HEK293 (cell line): ENCODE measurements around the gene INPP5A.

Experiments used
- CTCF ChIP-seq: fragments of 450-650 bp; formaldehyde crosslinking; IDR thresholded peaks from 2 replicates; pipeline ENCODE4 v1.5.1; 2016; ENCODE audit warnings: missing biosample characterization, missing genetic modification characterization
- ZNF274 ChIP-seq, 2 experiments: fragments of 200-500 bp in 1 of 2; fragments of 450-650 bp in 1 of 2; sonication (Bioruptor generic) in 1 of 2; formaldehyde crosslinking in 1 of 2; IDR thresholded peaks; 2 replicates each; pipeline versions ENCODE4 v1.5.1 to v1.6.1; 2014 to 2016; ENCODE audit warnings: borderline replicate concordance in 1 of 2, inconsistent platforms in 1 of 2, low read length in 1 of 2, missing biosample characterization in 1 of 2, missing genetic modification characterization in 1 of 2
- ZNF837 ChIP-seq: fragments of 450-650 bp; formaldehyde crosslinking; IDR thresholded peaks from 2 replicates; pipeline ENCODE4 v1.5.1; 2016; ENCODE audit warnings: missing biosample characterization, missing genetic modification characterization

DNA sequence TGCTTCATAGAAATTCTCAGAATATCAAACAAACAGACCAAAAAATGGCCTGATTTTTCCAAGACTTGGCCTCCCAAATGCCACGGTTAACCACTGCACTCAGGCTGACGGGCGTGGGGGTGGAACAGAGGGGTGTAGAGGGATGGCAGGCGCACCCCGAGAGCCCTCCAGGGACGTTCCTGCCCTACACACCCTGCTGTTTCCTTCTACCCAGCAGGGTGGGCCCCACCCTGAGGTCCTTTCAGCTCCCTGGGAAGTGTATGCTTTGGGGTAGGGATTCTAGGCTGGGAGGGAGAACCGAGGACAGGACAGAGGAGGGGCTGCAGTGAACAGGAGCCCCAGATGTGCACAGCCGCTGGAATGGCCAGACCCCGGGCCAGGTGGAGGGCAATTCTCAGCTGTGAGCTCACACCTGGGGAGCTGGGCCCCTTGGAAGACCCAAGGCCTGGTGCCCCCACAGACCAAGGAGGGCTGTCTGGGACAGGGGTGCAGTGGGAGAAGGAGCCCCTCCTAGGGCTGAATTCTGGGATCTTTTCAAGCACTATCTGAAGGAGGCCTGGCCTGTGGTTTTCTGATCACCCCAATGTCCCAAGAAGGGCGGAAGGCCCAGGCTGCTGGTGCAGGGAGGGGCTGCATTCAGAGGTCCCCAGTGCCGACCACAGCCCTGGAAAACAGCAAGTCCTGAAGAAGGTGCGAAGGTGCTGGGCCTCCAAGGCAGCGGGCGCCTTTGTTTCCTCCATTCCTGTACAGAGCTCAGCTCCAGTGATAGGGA lies 32.9 kb upstream of the INPP5A start:
- TF ChIP-seq CTCF (no peak), ZNF837 (tag by site-specific recombination) (no peak), ZNF274 (IDR thresholded peaks at IDR 0.05; ENCODE audit: low read length) (no peak), ZNF274 (tag by site-specific recombination; IDR thresholded peaks at IDR 0.05; ENCODE audit: borderline replicate concordance) (no peak)
